NB4 (cell line): ENCODE measurements around the gene RAB12.
"Not testable (repeated sequence)": the region's sequence is repeated elsewhere in the genome, so short reads cannot be mapped to it uniquely, and the experiment has no call there.

Experiments used
- DNase-seq: peaks from one replicate; pipeline ENCODE4 v3.0.0; 2010; ENCODE audit warnings: low read depth
- H3K4me3 ChIP-seq: one replicate; pipeline ENCODE4 v1.5.1; 2011; ENCODE audit warnings: mild to moderate bottlenecking, low read depth, low read length, moderate library complexity
- CTCF ChIP-seq: IDR thresholded peaks from one replicate; pipeline ENCODE4 v1.5.1; 2012; ENCODE audit warnings: low read depth, low read length
- MAX ChIP-seq: IDR thresholded peaks from 2 replicates; pipeline ENCODE4 v1.6.1; 2011; ENCODE audit warnings: low read depth, low read length
- MYC ChIP-seq: IDR thresholded peaks from 2 replicates; pipeline ENCODE4 v1.6.1; 2011; ENCODE audit warnings: low read depth, low read length
- POLR2A ChIP-seq: IDR thresholded peaks from 2 replicates; pipeline ENCODE4 v1.6.1; 2011; ENCODE audit warnings: mild to moderate bottlenecking; ENCODE audit not compliant: insufficient read length; ENCODE audit errors: extremely low read depth

Gene RAB12

DNA sequence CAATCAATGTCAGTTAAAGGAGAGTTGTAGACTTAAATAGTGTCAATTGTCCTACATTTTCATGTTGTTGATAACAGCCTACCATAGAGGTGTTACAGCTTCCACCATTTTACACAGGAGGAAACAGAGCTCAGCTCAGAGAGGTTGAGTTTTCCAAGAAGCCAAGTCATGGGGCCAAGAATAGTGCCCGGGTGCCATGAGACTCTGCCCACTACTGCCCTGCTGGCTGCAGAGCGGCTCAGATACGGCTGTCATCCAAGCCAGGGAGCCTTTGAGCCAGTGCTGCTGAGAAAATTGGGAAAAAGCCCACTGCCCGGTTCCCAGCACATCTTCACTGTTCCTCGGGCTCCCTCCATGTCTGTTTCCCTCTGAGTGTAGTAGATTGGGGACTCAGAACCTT, 22.0 kb downstream of the RAB12 start:
- TF ChIP-seq CTCF = no peak
- TF ChIP-seq MAX = no peak
- TF ChIP-seq POLR2A = no peak
- TF ChIP-seq MYC = no peak
- no peak overlapping the region for H3K4me3 ChIP-seq
- DNase-seq = no peak

- H3K4me3 ChIP-seq = no peak overlapping the region
- TF ChIP-seq CTCF (no peak), POLR2A (no peak), MYC (no peak), MAX (no peak)
- DNase-seq = no peak
Measured at GRCh38 chr18:8632386-8632785, 23.1 kb downstream of the RAB12 start.

- H3K4me3 ChIP-seq = no peak overlapping the region
- no peak for TF ChIP-seq MYC
- TF ChIP-seq MAX = no peak
- no peak for TF ChIP-seq CTCF
- TF ChIP-seq POLR2A = no peak
- no peak for DNase-seq
Measured at GRCh38 chr18:8634508-8634907, 25.3 kb downstream of the RAB12 start.

DNA sequence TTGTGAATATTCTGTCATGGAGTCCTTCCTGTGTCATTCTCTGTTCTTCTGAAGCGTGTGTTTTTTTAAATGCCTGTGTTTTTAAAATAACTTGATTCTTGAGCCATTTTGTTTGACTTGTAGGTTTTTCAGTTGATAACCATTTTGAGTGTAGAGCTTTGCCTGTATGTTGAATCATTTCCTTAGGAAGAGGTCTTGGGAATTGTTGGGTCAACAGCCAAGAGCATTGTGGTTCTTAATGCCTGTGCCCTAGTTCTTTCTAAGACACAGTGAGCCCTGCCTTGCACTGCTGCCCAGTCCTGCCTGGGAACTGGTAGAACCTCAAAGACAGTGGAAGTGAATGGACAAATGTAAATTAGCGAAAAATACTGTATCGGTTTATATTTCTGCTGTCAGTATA, 25.9 kb downstream of the RAB12 start:
- no peak for DNase-seq
- no peak for TF ChIP-seq CTCF
- TF ChIP-seq MYC = no peak
- TF ChIP-seq POLR2A = no peak
- TF ChIP-seq MAX = no peak

DNA sequence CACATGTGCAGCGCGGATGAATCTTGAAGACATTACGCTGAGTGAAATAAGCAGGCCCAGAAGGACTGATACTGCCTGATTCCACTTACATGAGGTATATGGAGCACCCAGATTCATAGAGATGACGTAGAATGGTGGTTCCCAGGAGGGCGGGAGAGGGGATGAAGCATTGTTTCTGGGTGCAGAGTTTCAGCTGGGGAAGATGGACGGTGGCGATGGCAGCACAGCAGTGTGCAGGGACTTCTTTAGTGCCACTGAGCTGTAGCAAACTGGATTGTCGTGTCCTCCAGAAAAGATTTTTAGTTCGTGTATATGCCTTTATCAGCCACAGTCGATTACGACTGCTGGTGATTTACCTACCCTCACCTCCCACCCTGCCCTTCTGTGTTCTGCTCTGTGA, 30.5 kb downstream of the RAB12 start:
- no peak overlapping the region for H3K4me3 ChIP-seq
- no peak for DNase-seq
- TF ChIP-seq MYC = no peak
- no peak for TF ChIP-seq POLR2A

More for the DNA sequence above, 25.9 kb downstream of the RAB12 start:
- no peak overlapping the region for H3K4me3 ChIP-seq

- DNase-seq = no peak
- H3K4me3 ChIP-seq = no peak overlapping the region
- TF ChIP-seq CTCF (no peak), MYC (no peak), MAX (no peak)
Measured at GRCh38 chr18:8643326-8643878, 34.2 kb downstream of the RAB12 start.

- not testable (repeated sequence) for H3K4me3 ChIP-seq, DNase-seq
Measured at GRCh38 chr18:8647359-8647758, 38.1 kb downstream of the RAB12 start.

DNA sequence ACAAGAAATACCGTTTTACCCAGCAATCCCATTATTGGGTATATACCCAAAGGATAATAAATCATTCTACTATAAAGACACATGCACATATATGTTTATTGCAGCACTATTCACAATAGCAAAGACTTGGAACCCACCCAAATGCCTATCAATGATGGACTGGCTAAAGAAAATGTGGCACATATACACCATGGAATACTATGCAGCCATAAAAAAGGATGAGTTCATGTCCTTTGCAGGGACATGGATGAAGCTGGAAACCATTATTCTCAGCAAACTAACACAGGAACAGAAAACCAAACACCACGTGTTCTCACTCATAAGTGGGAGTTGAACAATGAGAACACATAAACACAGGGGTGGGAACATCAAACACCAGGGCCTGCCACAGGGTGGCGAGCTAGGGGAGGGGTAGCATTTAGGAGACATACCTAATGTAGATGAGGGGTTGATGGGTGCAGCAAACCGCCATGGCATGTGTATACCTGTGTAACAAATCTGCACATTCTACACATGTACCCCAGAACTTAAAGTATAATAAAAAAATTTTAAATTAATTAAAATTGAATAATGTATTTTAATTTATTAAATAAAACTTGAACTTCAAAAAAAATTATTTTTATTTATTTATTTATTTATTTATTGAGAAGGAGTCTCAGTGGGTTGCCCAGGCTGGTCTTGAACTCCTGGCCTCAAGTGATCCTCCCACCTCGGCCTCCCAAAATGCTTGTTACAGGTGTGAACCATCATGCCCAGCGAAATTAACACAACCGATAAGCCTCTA, 42.4 kb downstream of the RAB12 start:
- H3K4me3 ChIP-seq, DNase-seq: not testable (repeated sequence)
